NCI-H2029 (cell line): ENCODE results near the gene KRT17.
"Not testable (repeated sequence)": the region's sequence is repeated elsewhere in the genome, so short reads cannot be mapped to it uniquely, and the experiment has no call there.

ENCODE experiments used
- DNase-seq: peaks from one replicate; lab custom pipeline; 2025; lab: John Stamatoyannopoulos, UW

The KRT17 gene

DNA sequence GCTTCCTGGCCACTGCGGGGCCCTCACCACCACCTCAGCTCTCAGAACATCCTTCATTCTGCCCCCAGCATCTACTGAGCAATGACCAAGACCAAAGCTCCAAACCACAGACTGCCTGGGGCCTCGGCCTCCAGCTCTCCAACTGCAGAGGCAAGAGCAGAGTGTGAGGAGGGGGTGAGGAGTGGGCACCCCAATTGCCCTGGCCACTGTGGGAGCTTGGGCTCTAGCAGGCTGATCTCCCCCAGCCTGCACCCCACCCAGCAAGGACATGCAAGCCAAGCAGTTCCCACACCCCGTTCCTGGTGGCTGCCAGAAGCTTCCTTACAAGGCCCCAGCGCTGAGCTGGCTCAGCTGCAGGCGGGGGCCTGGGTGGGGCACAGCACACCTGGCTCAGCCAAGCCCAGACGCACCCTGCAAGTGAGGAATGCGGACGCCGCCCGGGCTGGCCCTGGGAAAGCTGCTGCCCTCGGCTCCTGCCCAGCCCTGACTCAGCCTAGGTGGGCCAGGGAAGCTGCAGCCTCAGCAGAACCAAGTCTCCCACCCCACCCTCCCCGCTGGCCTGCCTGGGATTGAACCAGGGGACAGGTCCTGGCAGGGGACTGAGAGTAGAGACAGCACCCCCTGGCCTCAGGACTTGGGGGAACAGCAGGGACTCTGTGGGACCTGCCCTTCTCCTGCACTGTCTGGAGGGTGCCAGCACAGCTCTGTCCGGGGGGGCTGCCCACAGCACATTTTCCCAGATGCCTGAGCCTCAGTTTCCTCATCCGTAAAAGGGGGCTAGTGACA lies 29.7 kb upstream of the KRT17 start:
- no peak for DNase-seq

DNA sequence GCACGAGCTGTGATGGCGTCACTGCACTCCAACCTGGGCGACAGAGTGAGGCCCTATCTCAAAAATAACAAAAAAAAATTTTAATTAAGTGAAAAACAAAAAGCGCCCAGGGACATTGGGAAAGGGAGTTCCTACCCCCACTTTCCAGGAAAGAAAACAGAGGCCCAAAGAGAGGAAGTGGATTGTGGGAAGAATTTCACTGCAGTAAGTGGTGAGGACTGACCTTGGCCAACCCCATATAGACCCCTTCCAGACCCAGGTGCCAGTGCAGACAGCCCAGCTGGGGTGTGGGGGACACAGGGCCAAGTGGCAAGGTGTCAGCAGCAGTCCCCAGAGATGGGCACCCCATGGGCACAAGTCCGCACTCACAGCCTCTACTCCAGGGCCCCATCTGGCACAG lies 29.0 kb upstream of the KRT17 start:
- no peak for DNase-seq

DNA sequence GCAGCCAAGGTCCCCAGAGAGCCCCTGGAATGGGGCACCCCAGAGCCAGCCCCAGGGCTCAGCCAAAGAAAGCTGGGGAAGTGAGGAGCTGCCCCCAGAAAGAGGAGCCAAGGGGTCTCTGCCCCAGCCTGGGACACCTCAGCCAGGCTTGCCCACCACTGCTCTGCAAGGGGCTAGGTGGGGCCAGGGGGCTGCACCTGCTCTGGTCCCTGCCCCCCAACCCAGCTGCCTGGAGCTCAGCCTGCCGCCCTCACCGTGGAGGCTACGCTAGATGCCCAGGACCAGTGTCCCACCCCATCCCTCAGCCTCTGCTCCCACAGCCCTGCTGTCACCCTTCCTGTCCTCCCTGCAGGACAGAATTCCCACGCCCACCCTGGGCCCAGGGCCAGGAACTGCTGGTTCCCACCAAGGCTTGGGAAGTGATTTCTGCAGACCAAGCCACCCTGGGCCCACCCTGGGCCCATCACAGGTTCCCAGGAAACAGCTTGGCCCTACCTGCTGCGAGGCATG lies 28.1 kb upstream of the KRT17 start:
- DNase-seq: no peak

DNA sequence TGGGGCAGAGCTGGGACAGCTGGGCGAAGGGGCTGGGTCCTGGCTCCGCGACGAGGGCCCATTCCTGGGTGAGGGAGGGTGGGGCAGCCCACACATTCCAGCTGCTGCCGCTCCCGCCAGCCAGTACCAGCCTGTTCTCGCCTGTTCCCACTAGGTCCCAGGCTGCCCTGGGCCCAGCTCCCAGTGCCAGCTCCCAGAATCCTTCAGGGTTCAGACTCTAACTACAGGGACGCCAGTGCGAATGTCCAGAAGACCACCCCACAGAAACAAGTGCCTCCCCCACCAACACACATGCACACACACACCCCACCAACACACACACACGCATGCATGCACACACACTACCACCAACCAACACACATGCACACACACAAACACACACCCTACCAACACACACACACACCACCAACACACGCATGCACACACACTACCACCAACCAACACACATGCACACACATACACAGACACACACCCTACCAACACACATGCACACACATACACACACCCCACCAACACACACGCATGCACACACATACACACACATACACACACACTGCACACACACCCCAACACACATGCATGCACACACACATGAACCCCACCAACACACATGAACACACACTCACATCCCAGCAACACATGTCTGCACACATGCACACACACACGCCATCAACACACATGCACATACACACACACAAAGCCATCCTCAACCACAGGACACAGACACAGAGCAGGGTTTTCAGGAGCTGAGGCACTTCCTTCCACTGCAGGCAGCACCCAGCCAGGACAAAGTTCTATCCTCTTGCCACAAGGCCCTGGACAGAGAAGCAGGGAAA lies 27.5 kb upstream of the KRT17 start:
- DNase-seq: no peak

DNA sequence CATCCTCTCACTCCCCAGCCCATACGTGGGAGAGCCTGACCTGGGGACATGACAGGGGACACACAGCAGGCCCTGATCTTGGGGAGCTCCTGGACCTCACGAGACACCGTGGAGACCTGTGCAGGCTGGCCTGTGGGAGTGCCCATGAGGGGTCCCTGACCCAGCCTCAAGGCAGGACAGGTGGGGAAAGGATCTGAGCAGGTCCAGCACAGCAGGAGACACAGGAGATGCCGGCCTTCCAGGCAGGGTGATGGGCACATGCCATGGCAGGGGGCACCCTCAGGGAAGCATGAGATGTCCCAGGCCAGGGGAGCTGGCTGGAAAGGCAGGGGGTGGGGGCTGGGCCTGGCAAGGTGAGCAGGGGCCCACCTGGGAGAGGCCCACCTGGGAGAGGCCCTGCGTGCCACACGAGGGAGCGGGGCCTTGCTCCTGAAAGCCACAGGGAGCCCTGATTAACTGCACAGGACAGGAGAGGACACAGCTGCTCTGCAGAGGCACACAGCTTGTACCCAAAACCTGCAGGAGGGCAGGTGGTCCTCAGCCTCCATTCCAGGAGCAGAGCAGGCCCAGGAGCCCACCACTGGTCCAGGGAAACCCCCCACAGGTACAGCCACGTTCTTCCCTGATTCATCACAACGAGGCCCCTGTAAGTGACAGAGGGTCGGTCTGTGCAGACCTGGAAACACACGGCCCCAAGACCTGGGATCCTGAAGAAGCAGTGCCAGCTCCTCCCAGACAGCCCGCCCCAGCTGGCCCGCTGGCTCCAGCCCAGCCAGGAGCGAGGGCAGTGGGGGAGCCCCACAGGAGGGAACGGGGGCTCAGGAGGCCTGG lies 26.6 kb upstream of the KRT17 start:
- no peak for DNase-seq

DNA sequence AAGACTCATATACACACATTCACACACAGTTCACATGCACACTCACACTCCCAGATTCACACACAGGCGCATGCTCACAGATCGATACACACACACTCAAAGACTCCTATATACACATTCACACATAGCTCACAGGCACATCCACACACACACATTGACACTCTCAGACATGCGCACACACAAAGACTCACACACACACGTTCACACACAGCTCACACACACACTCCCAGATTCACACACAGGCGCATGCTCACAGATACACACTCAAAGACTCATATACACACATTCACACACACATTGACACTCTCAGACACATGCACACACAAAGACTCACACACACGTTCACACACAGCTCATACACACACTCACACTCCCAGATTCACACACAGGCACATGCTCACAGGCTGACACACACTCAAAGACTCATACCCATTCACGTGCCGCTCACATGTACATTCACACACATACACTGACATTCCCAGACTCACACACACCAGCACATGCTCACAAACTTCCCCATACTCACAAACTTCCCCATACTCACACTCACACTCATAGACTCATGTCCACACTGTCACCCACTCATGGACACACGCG lies 25.6 kb upstream of the KRT17 start:
- DNase-seq: no peak

DNA sequence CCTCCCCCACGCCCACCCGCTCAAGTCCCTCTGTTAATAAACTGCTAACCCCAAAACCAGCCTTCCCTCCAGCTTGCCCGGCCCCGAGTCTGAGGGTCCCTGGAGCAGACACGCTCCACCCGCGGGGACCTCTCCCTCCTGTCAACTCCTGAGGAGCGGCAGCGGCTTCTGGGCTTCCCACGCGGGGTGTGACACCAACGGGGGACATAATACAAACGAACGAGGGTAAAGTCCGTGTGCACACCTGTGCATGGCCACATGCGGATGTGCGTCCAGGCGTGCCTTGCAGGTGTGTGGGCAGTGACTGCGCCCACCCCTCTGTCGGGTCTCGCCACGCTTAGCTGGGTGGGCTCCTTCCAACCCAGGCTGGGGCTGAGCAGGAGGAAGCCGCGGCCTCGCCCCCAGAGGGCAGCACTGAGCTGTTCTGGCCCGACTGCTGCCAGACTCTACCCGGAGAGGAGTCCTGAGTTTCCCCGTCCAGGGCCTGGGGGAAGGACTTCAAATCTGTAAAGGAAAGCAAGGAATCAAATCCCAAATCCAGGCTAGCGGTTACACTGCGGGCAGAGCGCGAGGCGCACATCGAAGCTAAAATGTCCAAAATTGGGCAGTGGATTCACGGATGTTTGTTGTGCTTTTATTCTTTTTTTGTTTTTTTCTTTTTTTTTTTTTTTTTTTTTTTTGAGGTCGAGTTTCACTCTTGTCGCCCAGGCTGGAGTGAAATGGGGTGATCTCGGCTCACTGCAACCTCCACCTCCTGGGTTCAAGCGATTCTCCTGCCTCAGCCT lies 24.2 kb upstream of the KRT17 start:
- peak; percentile 86 for DNase-seq

DNA sequence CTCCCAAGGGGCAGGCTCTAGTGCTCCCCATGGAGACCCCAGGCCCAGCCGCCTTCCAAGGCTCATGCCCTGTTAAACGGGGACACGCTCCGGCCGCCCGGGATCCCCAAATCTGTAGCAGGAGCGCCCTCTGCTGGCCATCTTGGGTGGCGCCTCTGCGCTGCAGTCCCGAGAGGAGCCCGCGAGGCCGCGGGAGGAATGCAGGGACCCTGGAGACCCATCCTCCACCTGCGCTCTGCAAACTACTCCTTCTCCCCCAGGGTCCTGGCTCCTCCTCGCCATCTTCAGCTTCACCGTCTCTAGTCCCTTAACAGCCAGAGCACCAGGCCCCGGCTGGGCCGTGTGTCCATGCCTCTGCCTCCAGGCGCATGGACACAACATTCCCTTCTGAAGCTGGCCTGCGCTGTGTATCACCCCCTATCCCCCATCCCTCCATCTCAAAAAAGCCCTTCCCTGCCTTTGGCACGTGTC lies 23.6 kb upstream of the KRT17 start:
- DNase-seq: no peak

DNA sequence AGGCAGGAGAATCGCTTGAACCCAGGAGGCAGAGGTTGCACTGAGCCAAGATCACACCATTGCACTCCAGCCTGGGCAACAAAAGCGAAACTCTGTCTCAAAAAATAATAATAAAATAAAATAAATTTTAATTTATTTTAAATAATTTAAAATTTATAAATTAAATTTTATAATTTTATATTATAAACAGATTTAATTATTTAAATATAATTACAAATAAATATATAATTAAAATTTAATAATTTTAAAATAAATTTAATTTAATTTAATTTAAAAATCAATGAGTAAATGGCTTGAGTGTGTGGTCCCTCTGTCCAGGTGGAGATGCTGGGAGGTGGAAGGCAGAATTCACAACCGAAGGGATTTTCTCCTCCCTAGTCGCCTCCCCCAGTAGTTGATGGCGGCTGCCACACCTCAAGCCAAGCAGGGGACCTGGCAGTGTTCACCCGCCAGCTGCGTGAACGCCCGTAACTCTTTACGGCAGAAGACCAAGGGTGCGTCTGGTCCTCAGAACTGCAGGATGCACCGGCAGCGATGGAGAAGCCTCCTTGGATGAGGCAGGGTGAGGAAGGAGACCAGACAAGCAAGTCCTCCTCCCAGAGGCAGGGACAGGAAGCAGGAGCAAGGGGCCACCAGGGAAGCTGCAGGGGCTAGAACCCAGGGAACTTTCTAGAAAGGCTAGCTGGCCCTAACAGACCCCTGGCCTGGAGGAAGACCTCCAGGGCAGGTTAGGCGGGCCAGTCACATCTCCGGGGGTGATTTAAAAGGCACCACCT lies 22.9 kb upstream of the KRT17 start:
- DNase-seq: no peak

DNA sequence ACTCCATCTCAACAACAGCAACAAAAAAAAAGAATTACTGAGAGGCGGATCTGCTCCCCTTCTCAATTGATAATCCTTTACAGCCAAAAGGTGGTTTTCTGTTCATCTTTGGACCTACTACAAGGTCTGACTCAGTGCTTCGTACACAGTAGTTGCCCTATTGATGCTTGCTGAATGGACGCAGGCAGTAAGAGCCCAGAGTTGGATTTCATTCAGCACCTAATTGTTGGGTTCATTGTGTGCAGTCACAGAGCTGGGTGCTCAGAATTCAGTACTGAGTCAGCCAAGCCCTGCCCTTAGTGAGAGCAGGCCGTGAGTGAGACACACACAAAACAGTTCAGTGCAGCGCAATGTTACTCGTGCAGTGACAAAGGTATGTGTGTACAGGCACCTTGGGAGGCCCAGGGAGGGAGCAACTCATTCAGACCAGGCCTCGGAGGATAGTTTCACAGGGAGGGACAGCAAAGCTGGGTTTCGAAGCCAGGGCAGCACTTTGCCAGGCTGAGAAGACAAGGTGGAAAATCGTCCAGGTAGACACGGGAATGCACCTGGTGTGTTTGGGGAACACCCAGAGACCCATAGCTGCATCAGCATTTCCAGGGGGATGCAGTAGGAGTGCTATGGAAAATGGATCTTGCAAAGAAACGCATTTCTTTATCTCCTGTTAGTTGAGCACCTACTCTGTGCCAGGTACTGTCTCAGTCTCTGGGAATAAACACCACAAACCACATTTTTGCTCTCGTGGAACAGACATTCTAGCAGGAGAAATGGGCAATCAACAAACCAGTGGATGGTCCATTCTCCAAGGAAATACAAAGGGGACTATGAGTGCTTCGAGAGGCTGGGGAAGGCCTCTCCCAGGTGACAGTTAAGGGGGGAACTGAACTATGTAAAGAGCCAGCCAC lies 18.1 kb upstream of the KRT17 start:
- no peak for DNase-seq

DNA sequence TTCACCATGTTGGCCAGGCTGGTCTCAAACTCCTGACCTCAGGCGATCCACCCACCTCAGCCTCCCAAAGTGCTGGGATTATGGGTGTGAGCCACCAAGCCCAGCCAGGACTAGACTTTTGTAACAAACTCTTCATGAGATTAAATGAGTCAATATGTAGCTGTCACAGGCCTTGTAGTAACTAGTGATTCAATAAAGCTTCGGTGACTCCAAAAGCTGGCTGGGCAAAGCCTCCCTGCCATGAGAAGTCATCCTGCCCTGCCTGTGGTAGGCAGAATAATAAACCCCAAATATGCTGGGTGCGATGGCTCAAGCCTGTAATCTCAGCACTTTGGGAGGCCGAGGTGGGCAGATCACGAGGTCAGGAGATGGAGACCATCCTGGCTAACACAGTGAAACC lies 16.2 kb upstream of the KRT17 start:
- DNase-seq: not testable (repeated sequence)

DNA sequence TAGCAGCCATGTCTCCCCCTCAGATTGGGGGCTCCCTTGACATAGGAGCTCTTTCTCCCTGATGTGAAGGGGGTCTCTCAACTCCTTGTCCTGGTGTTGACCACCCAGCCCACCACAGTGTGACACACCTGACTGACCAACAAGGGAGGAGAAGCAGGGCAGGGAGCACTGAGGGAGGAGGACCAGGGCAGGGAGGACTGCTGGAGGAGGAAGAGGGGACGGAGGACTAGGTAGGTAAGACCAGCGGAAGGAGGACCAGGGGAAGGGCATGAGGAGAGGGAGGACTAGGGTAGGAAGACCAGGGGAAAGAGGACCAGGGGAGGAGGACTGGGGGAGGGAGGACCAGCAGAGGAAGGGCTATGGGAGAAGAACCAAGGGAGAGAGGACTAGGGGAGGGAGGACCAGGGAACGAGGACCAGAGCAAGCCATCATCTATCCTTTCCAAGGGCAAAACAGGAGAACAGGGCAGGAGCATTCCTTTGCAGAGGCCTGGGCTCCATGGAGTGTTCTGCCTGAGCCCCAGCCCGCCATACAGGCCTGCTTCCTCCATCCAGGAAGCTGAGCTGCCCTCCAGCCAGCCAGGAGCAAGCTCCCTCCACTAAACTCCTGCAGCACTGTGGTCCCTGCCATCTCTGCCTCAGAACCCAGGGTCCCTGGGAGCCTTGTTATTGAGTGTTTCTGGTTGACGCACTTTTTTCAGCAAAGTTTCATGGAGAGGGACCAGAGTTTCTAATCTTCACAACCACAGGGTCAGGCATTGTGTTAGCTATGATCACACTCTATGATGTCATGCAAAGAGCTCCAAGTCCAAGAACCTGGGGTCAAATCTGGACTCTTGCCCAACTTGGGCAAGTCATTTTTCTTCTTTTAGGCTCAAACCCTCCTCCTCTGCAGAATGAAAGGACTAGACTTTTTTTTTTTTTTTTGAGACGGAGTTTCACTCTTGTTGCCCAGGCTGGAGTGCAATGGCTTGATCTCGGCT lies 15.4 kb upstream of the KRT17 start:
- DNase-seq: no peak

DNA sequence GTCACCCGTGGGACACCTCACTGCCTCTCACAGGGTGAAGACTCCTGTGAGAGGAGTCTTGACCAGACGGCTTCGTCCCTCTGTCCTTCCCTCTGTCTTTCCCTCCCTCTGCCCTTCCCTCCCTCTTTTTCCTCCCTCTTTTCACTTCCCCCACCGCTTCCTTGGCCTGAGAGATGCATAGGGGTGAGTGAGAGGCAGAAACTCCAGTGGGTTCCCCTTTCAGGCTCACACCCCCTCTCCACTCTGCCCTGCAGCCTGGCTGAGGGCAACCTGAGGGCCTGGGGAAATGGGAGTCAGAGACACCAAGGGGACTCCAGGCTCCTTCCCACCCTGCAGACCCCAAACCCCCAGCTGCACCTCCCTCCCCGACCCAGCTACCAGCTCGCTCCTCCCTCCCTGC lies 14.6 kb upstream of the KRT17 start:
- no peak for DNase-seq

DNA sequence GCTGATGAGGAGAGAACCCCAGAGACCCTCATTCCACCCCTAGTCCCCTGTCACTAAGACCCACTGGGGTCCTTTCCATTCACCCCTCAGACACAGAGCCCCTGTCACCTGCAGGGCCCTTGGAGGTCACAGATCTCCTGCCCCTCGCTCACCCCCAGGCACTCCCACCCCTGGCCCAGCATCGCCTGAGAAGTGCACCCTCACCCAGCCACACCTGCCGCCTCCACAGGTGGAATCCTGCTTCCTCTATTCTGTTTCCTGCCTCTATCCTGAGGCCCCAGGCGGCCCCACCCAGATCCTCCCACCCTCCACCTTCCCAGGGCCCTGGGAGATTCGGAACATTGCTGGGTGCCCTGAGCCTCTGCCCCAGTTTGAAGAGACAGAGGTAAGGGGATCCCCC lies 13.8 kb upstream of the KRT17 start:
- DNase-seq: no peak

DNA sequence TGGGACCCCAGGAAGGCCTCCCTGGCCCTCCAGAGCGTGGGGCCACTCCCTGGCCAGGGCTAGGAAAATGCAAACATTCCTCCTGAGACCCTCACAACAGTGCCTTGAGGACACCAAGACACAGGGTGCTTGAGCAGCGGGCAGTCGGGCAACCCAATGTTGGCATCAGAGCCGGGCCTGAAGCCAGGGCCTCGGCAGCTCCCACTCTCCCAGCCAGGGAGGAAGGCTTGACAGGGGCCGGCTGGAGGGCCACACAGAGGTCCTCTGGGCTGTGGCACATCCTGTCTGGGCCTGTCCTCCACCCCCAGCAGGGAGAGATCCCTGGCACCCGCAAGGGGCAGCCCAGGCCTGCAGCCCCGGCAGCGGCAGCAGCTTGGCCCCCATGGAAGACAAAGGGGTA lies 12.3 kb upstream of the KRT17 start:
- DNase-seq: no peak

DNA sequence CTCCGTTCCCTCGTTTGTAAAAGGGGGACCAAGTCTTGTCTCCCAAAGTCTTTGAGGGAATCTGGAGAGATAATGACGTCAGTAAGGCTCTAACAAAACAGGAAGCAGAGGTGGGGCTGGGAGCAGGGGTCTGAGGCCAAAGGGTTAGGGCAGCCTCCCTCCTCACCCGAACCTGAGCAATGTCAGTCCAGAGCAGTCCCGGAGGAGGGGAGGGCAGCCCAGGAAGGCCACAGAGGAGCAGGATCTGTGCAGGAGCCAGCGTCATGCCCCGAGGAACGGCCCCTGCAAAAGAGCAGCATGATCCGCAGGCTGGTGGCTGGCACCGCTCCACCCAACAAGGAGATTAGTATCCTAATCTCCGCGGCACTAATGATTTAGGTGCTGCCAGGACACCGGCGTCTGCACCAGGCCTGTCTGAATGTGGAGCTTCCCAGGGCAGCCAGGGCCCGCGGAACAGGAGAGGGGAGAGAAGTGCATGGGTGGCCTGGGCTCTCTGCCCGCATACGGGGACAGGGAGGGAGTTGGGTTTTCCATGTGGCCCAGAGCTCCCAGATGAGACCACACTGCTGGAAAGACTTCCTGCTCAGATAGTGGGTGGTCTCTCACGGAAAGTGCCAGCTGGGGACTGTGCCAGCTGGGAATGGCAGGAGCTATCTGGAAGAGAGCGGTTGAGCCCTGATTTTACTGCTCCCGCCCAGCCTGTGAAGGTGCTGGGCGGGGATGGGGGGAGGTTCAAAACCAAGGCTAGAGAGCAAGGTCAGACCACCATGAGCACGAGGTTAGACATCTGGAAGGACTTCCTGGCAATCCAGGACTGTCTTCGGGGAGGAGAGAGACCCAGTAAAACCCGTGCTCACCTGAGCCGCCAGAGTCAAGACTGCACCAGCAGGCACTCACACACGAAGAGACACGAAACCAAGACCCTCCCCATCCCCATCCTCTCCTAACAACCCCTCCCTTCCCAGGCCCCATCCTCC lies 11.0 kb upstream of the KRT17 start:
- no peak for DNase-seq

DNA sequence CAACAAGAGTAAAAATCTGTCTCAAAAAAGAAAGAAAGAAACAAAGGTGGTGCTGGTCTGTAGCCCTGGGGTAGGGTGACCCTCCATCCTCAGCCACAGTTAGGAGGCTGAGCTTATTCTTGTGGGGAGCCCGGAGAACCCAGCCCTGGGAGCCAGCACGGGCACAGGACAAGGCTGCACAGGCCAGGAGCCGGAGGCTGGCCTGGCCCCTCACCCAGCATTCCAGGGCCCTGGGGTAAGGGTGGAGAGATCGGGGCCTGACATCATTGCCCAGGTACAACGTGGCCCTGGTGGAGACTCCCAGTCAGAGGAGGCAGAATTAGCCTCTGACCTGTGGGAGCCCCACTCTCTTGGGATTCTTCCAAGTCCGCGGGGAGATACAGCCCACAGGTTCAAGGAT lies 10.3 kb upstream of the KRT17 start:
- no peak for DNase-seq
